H1 (cell line): ENCODE data around the gene CCNK. TPM values are rescaled to one million over a fixed set of nuclear protein-coding genes. Genes with fewer than 3 reads are reported as not detected.

Source experiments
- CTCF ChIA-PET: fragments of 300-600 bp; sonication (Branson Sonifier 250); formaldehyde crosslinking; loops from one replicate; lab custom pipeline; 2021; ENCODE audit not compliant: partially characterized antibody; lab: Charles Lee
- POLR2A ChIA-PET: fragments of 300-600 bp; sonication (Branson Sonifier 250); formaldehyde crosslinking; loops from one replicate; lab custom pipeline; 2021; ENCODE audit warnings: inconsistent platforms; ENCODE audit not compliant: partially characterized antibody; lab: Charles Lee
- DNase-seq, 2 experiments: peaks; one replicate each; pipeline versions ENCODE4 v3.0.0 to v3.0.0-alpha.2; 2010 to 2022; ENCODE audit warnings: low spot score in 2 of 2, low read depth in 1 of 2, mixed read lengths in 1 of 2
- FAIRE-seq: peaks from 2 replicates; lab custom pipeline; 2011; peaks lifted over from hg19 to GRCh38; lab: Jason Lieb, UNC
- H2AFZ ChIP-seq: 2 replicates; pipeline ENCODE4 v1.8.1; 2012; ENCODE audit warnings: low read length, inconsistent platforms
- H2AK5ac ChIP-seq: 2 replicates; pipeline ENCODE4 v1.6.1; 2013; ENCODE audit warnings: low read depth, low read length
- H2BK120ac ChIP-seq: replicated peaks from 2 replicates; pipeline ENCODE3; 2013; ENCODE audit warnings: low read depth, low read length, inconsistent platforms
- H2BK12ac ChIP-seq: 2 replicates; pipeline ENCODE4 v1.6.1; 2013; ENCODE audit warnings: low read depth, low read length
- H2BK15ac ChIP-seq: 2 replicates; pipeline ENCODE4 v1.6.1; 2013; ENCODE audit warnings: low read length
- H2BK20ac ChIP-seq: 2 replicates; pipeline ENCODE4 v1.6.1; 2013; ENCODE audit warnings: low read length
- H2BK5ac ChIP-seq: 2 replicates; pipeline ENCODE4 v1.6.1; 2013; ENCODE audit warnings: low read depth, low read length
- H3K14ac ChIP-seq: 2 replicates; pipeline ENCODE4 v1.6.1; 2013; ENCODE audit warnings: inconsistent platforms; ENCODE audit not compliant: insufficient read length
- H3K18ac ChIP-seq: 2 replicates; pipeline ENCODE4 v1.6.1; 2013; ENCODE audit warnings: low read length; ENCODE audit errors: extremely low read depth
- H3K23ac ChIP-seq: 2 replicates; pipeline ENCODE4 v1.6.1; 2013; ENCODE audit warnings: inconsistent platforms; ENCODE audit not compliant: insufficient read length
- H3K23me2 ChIP-seq: 2 replicates; pipeline ENCODE4 v1.6.1; 2013; ENCODE audit warnings: low read depth, low read length
- H3K27ac ChIP-seq: 2 replicates; pipeline ENCODE4 v1.6.1; 2011; ENCODE audit warnings: low read depth, low read length, inconsistent platforms
- H3K27me3 ChIP-seq, 4 experiments: replicated peaks in 1 of 4; 1 replicate in 1 of 4; 2 replicates in 3 of 4; pipeline versions ENCODE4 v1.6.1 to v1.8.1; 2011 to 2013; ENCODE audit warnings: low read length in 3 of 4, mild to moderate bottlenecking in 3 of 4, inconsistent platforms in 2 of 4, mixed read lengths in 2 of 4, moderate library complexity in 1 of 4; ENCODE audit not compliant: control insufficient read depth in 3 of 4, insufficient read depth in 3 of 4; ENCODE audit errors: extremely low read depth in 1 of 4
- H3K36me3 ChIP-seq, 4 experiments: 2 replicates each; pipeline versions ENCODE4 v1.6.1 to v1.8.1; 2011 to 2013; ENCODE audit warnings: mild to moderate bottlenecking in 4 of 4, low read length in 3 of 4, moderate library complexity in 2 of 4, control low read depth in 1 of 4, inconsistent platforms in 1 of 4; ENCODE audit not compliant: insufficient read depth in 4 of 4, control insufficient read depth in 2 of 4
- H3K4ac ChIP-seq: replicated peaks from 2 replicates; pipeline ENCODE3; 2013; ENCODE audit warnings: low read length, low read depth, mixed read lengths, inconsistent platforms; ENCODE audit not compliant: insufficient read length
- H3K4me1 ChIP-seq, 4 experiments: replicated peaks in 1 of 4; 1 replicate in 1 of 4; 2 replicates in 3 of 4; pipeline versions ENCODE4 v1.6.1 to v1.8.1; 2011 to 2013; ENCODE audit warnings: low read length in 3 of 4, inconsistent platforms in 2 of 4, mixed read lengths in 1 of 4; ENCODE audit not compliant: insufficient read depth in 4 of 4, control insufficient read depth in 3 of 4
- H3K4me2 ChIP-seq, 2 experiments: 2 replicates each; pipeline versions ENCODE4 v1.6.1 to v1.8.1; 2011 to 2013; ENCODE audit warnings: low read depth in 2 of 2, low read length in 2 of 2, control low read depth in 1 of 2, inconsistent platforms in 1 of 2, mild to moderate bottlenecking in 1 of 2; ENCODE audit not compliant: insufficient read depth in 1 of 2
- H3K4me3 ChIP-seq, 4 experiments: fragments of 200-600, 300-600 bp in 1 of 4; sonication (generic), shearing (Covaris generic), sonication (Bioruptor Twin) in 1 of 4; 2 replicates each; pipeline versions ENCODE4 v1.5.1 to v1.8.1; 2011 to 2016; ENCODE audit warnings: low read length in 4 of 4, low read depth in 3 of 4, control low read depth in 2 of 4, inconsistent platforms in 2 of 4, mild to moderate bottlenecking in 2 of 4, mixed read lengths in 1 of 4, moderate library complexity in 1 of 4; ENCODE audit not compliant: insufficient read depth in 2 of 4; ENCODE audit errors: extremely low read depth in 1 of 4
- H3K56ac ChIP-seq: replicated peaks from 2 replicates; pipeline ENCODE3; 2013; ENCODE audit warnings: low read depth, mild to moderate bottlenecking, mixed read lengths, low read length, inconsistent platforms; ENCODE audit not compliant: insufficient read length
- H3K79me1 ChIP-seq: 2 replicates; pipeline ENCODE4 v1.6.1; 2013; ENCODE audit warnings: low read depth, low read length, control low read depth
- H3K79me2 ChIP-seq, 2 experiments: 2 replicates each; pipeline versions ENCODE4 v1.6.1 to v1.8.1; 2012 to 2013; ENCODE audit warnings: low read length in 2 of 2, mild to moderate bottlenecking in 2 of 2, inconsistent platforms in 1 of 2; ENCODE audit not compliant: insufficient read depth in 2 of 2, control insufficient read depth in 1 of 2
- H3K9ac ChIP-seq, 4 experiments: replicated peaks in 1 of 4; 1 replicate in 1 of 4; 2 replicates in 3 of 4; pipeline versions ENCODE4 v1.6.1 to v1.8.1; 2011 to 2013; ENCODE audit warnings: low read depth in 3 of 4, low read length in 3 of 4, control low read depth in 2 of 4, mild to moderate bottlenecking in 2 of 4, moderate library complexity in 2 of 4, inconsistent platforms in 1 of 4; ENCODE audit errors: extremely low read depth in 1 of 4
- H3K9me3 ChIP-seq, 2 experiments: 2 replicates each; pipeline versions ENCODE4 v1.6.1 to v1.8.1; 2012 to 2013; ENCODE audit warnings: mild to moderate bottlenecking in 2 of 2, moderate library complexity in 2 of 2, control low read depth in 1 of 2, inconsistent platforms in 1 of 2, low read depth in 1 of 2, low read length in 1 of 2, mixed read lengths in 1 of 2; ENCODE audit not compliant: insufficient read depth in 2 of 2
- H4K20me1 ChIP-seq, 2 experiments: replicated peaks in 1 of 2; 2 replicates each; pipeline versions ENCODE3 to v1.8.1; 2011 to 2013; ENCODE audit warnings: inconsistent platforms in 2 of 2, low read length in 2 of 2, mild to moderate bottlenecking in 1 of 2; ENCODE audit not compliant: insufficient read depth in 2 of 2, control insufficient read depth in 1 of 2
- H4K5ac ChIP-seq: 2 replicates; pipeline ENCODE4 v1.6.1; 2013; ENCODE audit warnings: low read length, low read depth, mixed read lengths, inconsistent platforms; ENCODE audit not compliant: insufficient read length
- H4K8ac ChIP-seq: 2 replicates; pipeline ENCODE4 v1.8.0; 2013; ENCODE audit warnings: mild to moderate bottlenecking, moderate library complexity, low read length, inconsistent platforms; ENCODE audit not compliant: insufficient read depth; ENCODE audit errors: extremely low read depth
- H4K91ac ChIP-seq: replicated peaks from 2 replicates; pipeline ENCODE3; 2013; ENCODE audit warnings: low read length, mixed read lengths, inconsistent platforms; ENCODE audit not compliant: insufficient read length
- ASH2L ChIP-seq: fragments of 200-600, 300-600 bp; sonication (generic); IDR thresholded peaks from one replicate; pipeline ENCODE4 v1.7.1; 2017; ENCODE audit warnings: low read length
- ATF2 ChIP-seq: IDR thresholded peaks from 2 replicates; pipeline ENCODE4 v1.6.1; 2012; ENCODE audit warnings: low read length, inconsistent platforms
- SIX5 ChIP-seq: IDR thresholded peaks from 2 replicates; pipeline ENCODE4 v1.6.1; 2011; ENCODE audit warnings: mild to moderate bottlenecking, low read depth, low read length
- TAF1 ChIP-seq: IDR thresholded peaks from 2 replicates; pipeline ENCODE4 v1.6.1; 2011; ENCODE audit warnings: mild to moderate bottlenecking, low read depth, low read length
- WGBS, 2 experiments: shearing (Covaris generic) in 1 of 2; methylation state at CpG; one replicate each; pipeline versions ENCODE4 v1.1.6 to v1.1.7; 2013 to 2015; ENCODE audit warnings: low lambda C conversion rate in 2 of 2, mixed read lengths in 2 of 2, inconsistent platforms in 1 of 2, low coverage in 1 of 2, missing lambda C conversion rate in 1 of 2; ENCODE audit not compliant: insufficient replicate concordance in 2 of 2, insufficient coverage in 1 of 2, insufficient read length in 1 of 2; ENCODE audit errors: extremely low coverage in 1 of 2, missing lambda C conversion rate in 1 of 2; 5-methylcytosine and 5-hydroxymethylcytosine counted together
- polyA plus RNA-seq, 7 experiments: library from polyadenylated mRNA; depleted of rRNA in 3 of 7; stranded (reverse) in 5 of 7; unstranded in 2 of 7; fragments of >200 nt in 5 of 7; fragments of 200-250 nt in 2 of 7; gene quantifications; 1 replicate in 5 of 7; 2 replicates in 1 of 7; 4 replicates in 1 of 7; pipeline versions ENCODE4 v1.2.1 to v1.2.3, GENCODE V29; 2011 to 2013; ENCODE audit warnings: missing spikeins in 2 of 7, mixed read lengths in 2 of 7
- total RNA-seq: library from RNA; stranded (reverse); fragmentation: NEBNext Ultra II Directional; extraction: Animal tissue kit (Norgen Biotek cat#: 25700); gene quantifications from 2 replicates; pipeline ENCODE4 v1.2.1, GENCODE V29; 2021

The CCNK gene
- total and polyA plus RNA-seq, 2 of the 8 experiments (the other 6 are each of a cell fraction or from before 2014, with no cell fraction given), result 10.7 to 82.7 TPM

- H3K36me3 ChIP-seq, result peaks cover 0 to 18% (median under 1%) of the 10 kb centered on the region in 4 experiments; a peak in 4 of 8 replicates
- no peak overlapping the region for H2BK20ac ChIP-seq
- no peak overlapping the region for H2BK12ac ChIP-seq
- H2AK5ac ChIP-seq, result no peak overlapping the region
- no peak overlapping the region; the same call in 1 of the 2 replicates for H3K27ac ChIP-seq
- CTCF ChIA-PET, result interaction anchor here (0.6 to 2.3 kb wide), 4 partner anchors 10 to 116 kb away, joined by 3 to 17 read pairs (median 5); no protein-coding TSS in a partner anchor
- no peak overlapping the region; the same call in 1 of the 2 replicates for H4K8ac ChIP-seq
- POLR2A ChIA-PET, result no interaction called here
- no peak overlapping the region for H3K23ac ChIP-seq
- no peak overlapping the region for H3K56ac ChIP-seq
- WGBS, 2 experiments, result 90% methylated on average over 13 of the region's 13 CpGs; no CpG with 5 or more reads in 1 of the 2 experiments
- H3K4me1 ChIP-seq, result peaks cover 0 to 9% (median 3%) of the 10 kb centered on the region in 4 experiments; a peak in 3 of 7 replicates
- H4K91ac ChIP-seq, result no peak overlapping the region
- H2BK120ac ChIP-seq, result no peak overlapping the region
- H3K79me1 ChIP-seq, result no peaks in the 10 kb centered on the region; the same call in none of the 2 replicates
- no peaks in the 10 kb centered on the region; a peak in 1 of 7 replicates for H3K27me3 ChIP-seq
- H3K14ac ChIP-seq, result no peak overlapping the region
- H3K79me2 ChIP-seq, result no peaks in the 10 kb centered on the region
- no peak overlapping the region for H2AFZ ChIP-seq
- H3K9ac ChIP-seq, result no peak overlapping the region
- H3K23me2 ChIP-seq, result no peaks in the 10 kb centered on the region
- H3K18ac ChIP-seq, result no peak overlapping the region
- FAIRE-seq (no peak), DNase-seq (peak in 1 of 2 experiments; percentile 45)
- no peak overlapping the region for H3K4me2 ChIP-seq
- H4K5ac ChIP-seq, result no peak overlapping the region
- H2BK5ac ChIP-seq, result no peak overlapping the region
- H3K4me3 ChIP-seq, result no peak overlapping the region
- H4K20me1 ChIP-seq, result peaks cover 7 to 9% of the 10 kb centered on the region in 2 experiments
- H3K9me3 ChIP-seq, result no peaks in the 10 kb centered on the region
- H2BK15ac ChIP-seq, result no peak overlapping the region
- H3K4ac ChIP-seq, result no peak overlapping the region
- no peak for TF ChIP-seq ASH2L
- no peak for TF ChIP-seq TAF1
- TF ChIP-seq ATF2, result no peak
- no peak for TF ChIP-seq SIX5
Measured at GRCh38 chr14:99513946-99514551, 32.8 kb downstream of the CCNK start.
